Upper lobe of right lung (tissue), 1 donor: ENCODE measurements around the gene DGKE. TPM values are rescaled to one million over a fixed set of nuclear protein-coding genes. Genes with fewer than 3 reads are reported as not detected.

Source experiments
- ATAC-seq: fragments of 200-7000 bp; cut with Tn5 transposase; one replicate; pipeline ENCODE4 v1.9.1; 2020; ENCODE audit warnings: mild to moderate bottlenecking, moderate library complexity
- DNase-seq: peaks from one replicate; pipeline ENCODE4 v3.0.0-alpha.2; 2020
- H3K27ac ChIP-seq: fragments of 200-600 bp; one replicate; pipeline ENCODE4 v1.8.0; 2022
- H3K27me3 ChIP-seq: fragments of 200-600 bp; one replicate; pipeline ENCODE4 v1.8.0; 2022; ENCODE audit warnings: mild to moderate bottlenecking
- H3K36me3 ChIP-seq: fragments of 200-600 bp; one replicate; pipeline ENCODE4 v1.8.0; 2022
- H3K4me1 ChIP-seq: fragments of 200-600 bp; one replicate; pipeline ENCODE4 v1.8.0; 2022
- H3K4me3 ChIP-seq: fragments of 200-600 bp; one replicate; pipeline ENCODE4 v1.8.0; 2022; ENCODE audit warnings: mild to moderate bottlenecking
- H3K9me3 ChIP-seq: fragments of 200-600 bp; one replicate; pipeline ENCODE4 v1.8.0; 2022
- CTCF ChIP-seq: fragments of 200-600 bp; IDR thresholded peaks from one replicate; pipeline ENCODE4 v1.8.0; 2022; ENCODE audit warnings: antibody characterized with exemption
- intact Hi-C: fragments of 100-400 bp; cut with DNase I; formaldehyde crosslinking; loops from one replicate; pipeline ENCODE4 v1.11.0; 2022
- total RNA-seq: library from RNA; stranded (reverse); fragmentation: NEBNext Ultra II Directional; extraction: Animal tissue kit (Norgen Biotek cat#: 25700); gene quantifications from one replicate; pipeline ENCODE4 v1.2.1, GENCODE V29; 2021
- donor health status: DM: no; HTN: yes; CAD: no; lungs with severe emphysema.

The DGKE gene
- total RNA-seq, 1 donor from 2014 or later, result 10.4 TPM

- H3K36me3 ChIP-seq, result peaks cover 6% of the 10 kb centered on the region
- ATAC-seq (no peak), DNase-seq (no peak)
- TF ChIP-seq CTCF, result no peak
- no peaks in the 10 kb centered on the region for H3K4me1 ChIP-seq
- H3K27me3 ChIP-seq, result no peaks in the 10 kb centered on the region
- intact Hi-C loops, result no loop called here
- H3K9me3 ChIP-seq, result no peaks in the 10 kb centered on the region
- H3K27ac ChIP-seq, result no peak overlapping the region
- H3K4me3 ChIP-seq, result no peak overlapping the region
These were observed 16.6 kb downstream of the DGKE start for GRCh38 chr17:56850591-56850990.

GRCh38 chr17:56851008-56851407, 17.1 kb downstream of the DGKE start:
- Histone ChIP-seq H3K36me3 (peaks cover 6% of the 10 kb centered on the region), H3K27me3 (no peaks in the 10 kb centered on the region)

GRCh38 chr17:56861899-56862298, 27.9 kb downstream of the DGKE start:
- Histone ChIP-seq H3K27ac (no peak overlapping the region), H3K9me3 (no peaks in the 10 kb centered on the region), H3K36me3 (peaks cover 28% of the 10 kb centered on the region), H3K27me3 (no peaks in the 10 kb centered on the region), H3K4me1 (no peaks in the 10 kb centered on the region), H3K4me3 (no peak overlapping the region)
- no peak for TF ChIP-seq CTCF
- ATAC-seq, result no peak
- DNase-seq, result no peak
- intact Hi-C loops, result no loop called here

More at GRCh38 chr17:56851008-56851407, 17.1 kb downstream of the DGKE start:
- no peak for ATAC-seq
- H3K4me3 ChIP-seq, result no peak overlapping the region
- no peaks in the 10 kb centered on the region for H3K4me1 ChIP-seq
- no peaks in the 10 kb centered on the region for H3K9me3 ChIP-seq
- no peak for DNase-seq
- intact Hi-C loops, result no loop called here
- no peak overlapping the region for H3K27ac ChIP-seq
- no peak for TF ChIP-seq CTCF

- no peak for TF ChIP-seq CTCF
- Histone ChIP-seq H3K4me3 (no peak overlapping the region), H3K27me3 (no peaks in the 10 kb centered on the region), H3K4me1 (no peaks in the 10 kb centered on the region), H3K27ac (no peak overlapping the region), H3K36me3 (peaks cover 20% of the 10 kb centered on the region), H3K9me3 (no peaks in the 10 kb centered on the region)
- no peak for ATAC-seq
- DNase-seq, result no peak
- intact Hi-C loops, result no loop called here
These were observed 30.0 kb downstream of the DGKE start for GRCh38 chr17:56863974-56864373.

- ATAC-seq (no peak), DNase-seq (no peak)
- H3K4me3 ChIP-seq, result no peak overlapping the region
- no peaks in the 10 kb centered on the region for H3K27me3 ChIP-seq
- peaks cover 20% of the 10 kb centered on the region for H3K36me3 ChIP-seq
- H3K4me1 ChIP-seq, result no peaks in the 10 kb centered on the region
- H3K9me3 ChIP-seq, result no peaks in the 10 kb centered on the region
- no peak for TF ChIP-seq CTCF
- H3K27ac ChIP-seq, result no peak overlapping the region
- intact Hi-C loops, result no loop called here
These were observed 32.1 kb downstream of the DGKE start for GRCh38 chr17:56866076-56866475.

GRCh38 chr17:56866496-56866895, 32.5 kb downstream of the DGKE start:
- Histone ChIP-seq H3K4me1 (no peaks in the 10 kb centered on the region), H3K9me3 (no peaks in the 10 kb centered on the region), H3K36me3 (peaks cover 18% of the 10 kb centered on the region), H3K4me3 (no peak overlapping the region), H3K27me3 (no peaks in the 10 kb centered on the region), H3K27ac (no peak overlapping the region)
- TF ChIP-seq CTCF, result peak; percentile 12
- intact Hi-C loops, result no loop called here
- no peak for ATAC-seq
- DNase-seq, result no peak
